Upper lobe of right lung (tissue), 1 donor: ENCODE results near the gene MAD2L1BP. TPM values are rescaled to one million over a fixed set of nuclear protein-coding genes. Genes with fewer than 3 reads are reported as not detected.
"Not testable (repeated sequence)": the region's sequence is repeated elsewhere in the genome, so short reads cannot be mapped to it uniquely, and the experiment has no call there.

ENCODE experiments used
- ATAC-seq: fragments of 200-7000 bp; cut with Tn5 transposase; one replicate; pipeline ENCODE4 v1.9.1; 2020; ENCODE audit warnings: mild to moderate bottlenecking, moderate library complexity
- DNase-seq: peaks from one replicate; pipeline ENCODE4 v3.0.0-alpha.2; 2020
- H3K27ac ChIP-seq: fragments of 200-600 bp; one replicate; pipeline ENCODE4 v1.8.0; 2022
- H3K27me3 ChIP-seq: fragments of 200-600 bp; one replicate; pipeline ENCODE4 v1.8.0; 2022; ENCODE audit warnings: mild to moderate bottlenecking
- H3K36me3 ChIP-seq: fragments of 200-600 bp; one replicate; pipeline ENCODE4 v1.8.0; 2022
- H3K4me1 ChIP-seq: fragments of 200-600 bp; one replicate; pipeline ENCODE4 v1.8.0; 2022
- H3K4me3 ChIP-seq: fragments of 200-600 bp; one replicate; pipeline ENCODE4 v1.8.0; 2022; ENCODE audit warnings: mild to moderate bottlenecking
- H3K9me3 ChIP-seq: fragments of 200-600 bp; one replicate; pipeline ENCODE4 v1.8.0; 2022
- intact Hi-C: fragments of 100-400 bp; cut with DNase I; formaldehyde crosslinking; loops from one replicate; pipeline ENCODE4 v1.11.0; 2022
- total RNA-seq: library from RNA; stranded (reverse); fragmentation: NEBNext Ultra II Directional; extraction: Animal tissue kit (Norgen Biotek cat#: 25700); gene quantifications from one replicate; pipeline ENCODE4 v1.2.1, GENCODE V29; 2021
- TF ChIP-seq, protein P1 (sequence below): fragments of 200-600 bp; IDR thresholded peaks from one replicate; pipeline ENCODE4 v1.8.0; 2022; ENCODE audit warnings: antibody characterized with exemption
- donor health status: DM: no; HTN: yes; CAD: no; lungs with severe emphysema.

The MAD2L1BP gene
- total RNA-seq, 1 donor from 2014 or later = 18.5 TPM

DNA sequence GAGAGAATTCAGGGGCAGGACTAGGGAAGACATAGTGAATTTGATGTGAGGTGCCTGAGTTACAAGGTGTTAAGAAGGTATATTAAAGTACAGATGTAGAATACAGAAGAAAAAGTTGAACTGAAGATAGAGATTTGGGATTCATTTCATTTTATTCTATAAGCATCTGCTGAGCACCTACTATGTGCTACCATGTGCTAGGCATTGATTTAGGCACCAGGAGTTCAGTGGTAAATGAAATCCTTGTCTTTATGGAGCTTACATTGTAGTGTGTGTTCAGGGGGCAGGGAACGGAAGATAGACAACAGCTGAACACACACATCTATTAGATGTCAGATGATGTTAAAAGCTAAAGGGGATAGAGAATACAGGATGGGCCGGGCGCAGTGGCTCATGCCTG, 12.0 kb downstream of the MAD2L1BP start:
- H3K9me3 ChIP-seq = no peaks in the 10 kb centered on the region
- intact Hi-C loops = no loop called here
- no peak overlapping the region for H3K27ac ChIP-seq
- TF ChIP-seq, protein P1, sequence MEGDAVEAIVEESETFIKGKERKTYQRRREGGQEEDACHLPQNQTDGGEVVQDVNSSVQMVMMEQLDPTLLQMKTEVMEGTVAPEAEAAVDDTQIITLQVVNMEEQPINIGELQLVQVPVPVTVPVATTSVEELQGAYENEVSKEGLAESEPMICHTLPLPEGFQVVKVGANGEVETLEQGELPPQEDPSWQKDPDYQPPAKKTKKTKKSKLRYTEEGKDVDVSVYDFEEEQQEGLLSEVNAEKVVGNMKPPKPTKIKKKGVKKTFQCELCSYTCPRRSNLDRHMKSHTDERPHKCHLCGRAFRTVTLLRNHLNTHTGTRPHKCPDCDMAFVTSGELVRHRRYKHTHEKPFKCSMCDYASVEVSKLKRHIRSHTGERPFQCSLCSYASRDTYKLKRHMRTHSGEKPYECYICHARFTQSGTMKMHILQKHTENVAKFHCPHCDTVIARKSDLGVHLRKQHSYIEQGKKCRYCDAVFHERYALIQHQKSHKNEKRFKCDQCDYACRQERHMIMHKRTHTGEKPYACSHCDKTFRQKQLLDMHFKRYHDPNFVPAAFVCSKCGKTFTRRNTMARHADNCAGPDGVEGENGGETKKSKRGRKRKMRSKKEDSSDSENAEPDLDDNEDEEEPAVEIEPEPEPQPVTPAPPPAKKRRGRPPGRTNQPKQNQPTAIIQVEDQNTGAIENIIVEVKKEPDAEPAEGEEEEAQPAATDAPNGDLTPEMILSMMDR = no peak
- H3K36me3 ChIP-seq = no peaks in the 10 kb centered on the region
- no peaks in the 10 kb centered on the region for H3K27me3 ChIP-seq
- no peak for DNase-seq
- H3K4me3 ChIP-seq = no peak overlapping the region
- H3K4me1 ChIP-seq = no peaks in the 10 kb centered on the region
- ATAC-seq = no peak

GRCh38 chr6:43648248-43648647, 12.6 kb downstream of the MAD2L1BP start:
- H3K4me1 ChIP-seq = no peaks in the 10 kb centered on the region
- TF ChIP-seq, protein P1 = no peak
- no peaks in the 10 kb centered on the region for H3K27me3 ChIP-seq
- ATAC-seq (no peak), DNase-seq (no peak)
- intact Hi-C loops = no loop called here
- H3K9me3 ChIP-seq = no peaks in the 10 kb centered on the region
- H3K4me3 ChIP-seq = no peak overlapping the region
- H3K27ac ChIP-seq = no peak overlapping the region
- no peaks in the 10 kb centered on the region for H3K36me3 ChIP-seq

DNA sequence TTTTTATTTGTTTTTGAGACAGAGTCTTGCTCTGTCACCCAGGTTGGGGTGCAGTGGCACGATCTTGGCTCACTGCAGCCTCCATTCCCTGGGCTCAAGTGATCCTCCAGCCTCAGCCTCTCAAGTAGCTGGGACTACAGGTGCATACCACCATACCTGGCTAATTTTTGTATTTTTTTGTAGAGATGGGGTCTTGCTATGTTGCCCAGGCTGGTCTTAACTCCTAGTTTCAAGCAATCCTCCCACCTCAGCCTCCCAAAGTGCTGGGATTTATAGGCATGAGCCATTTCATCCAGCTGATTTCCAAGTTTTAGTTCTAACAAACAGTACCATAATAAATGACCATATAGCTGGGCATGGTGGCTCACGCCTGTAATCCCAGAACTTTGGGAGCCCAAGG, 17.2 kb downstream of the MAD2L1BP start:
- H3K27me3 ChIP-seq, intact Hi-C loops, H3K9me3 ChIP-seq, H3K36me3 ChIP-seq, H3K4me1 ChIP-seq, H3K4me3 ChIP-seq, H3K27ac ChIP-seq, ATAC-seq, DNase-seq: not testable (repeated sequence)

- Histone ChIP-seq H3K4me1 (no peaks in the 10 kb centered on the region), H3K4me3 (no peak overlapping the region), H3K27ac (no peak overlapping the region), H3K27me3 (no peaks in the 10 kb centered on the region), H3K9me3 (no peaks in the 10 kb centered on the region), H3K36me3 (no peaks in the 10 kb centered on the region)
- TF ChIP-seq, protein P1 = no peak
- ATAC-seq (no peak), DNase-seq (no peak)
- intact Hi-C loops = no loop called here
Measured at GRCh38 chr6:43657221-43657802, 21.7 kb downstream of the MAD2L1BP start.

GRCh38 chr6:43658161-43658560, 22.5 kb downstream of the MAD2L1BP start:
- ATAC-seq (no peak), DNase-seq (no peak)
- intact Hi-C loops = no loop called here
- TF ChIP-seq, protein P1 = no peak
- Histone ChIP-seq H3K4me1 (no peaks in the 10 kb centered on the region), H3K9me3 (no peaks in the 10 kb centered on the region), H3K27me3 (no peaks in the 10 kb centered on the region), H3K4me3 (no peak overlapping the region), H3K36me3 (no peaks in the 10 kb centered on the region), H3K27ac (no peak overlapping the region)

GRCh38 chr6:43662948-43663347, 27.3 kb downstream of the MAD2L1BP start:
- H3K27me3 ChIP-seq, H3K27ac ChIP-seq, H3K4me1 ChIP-seq, H3K9me3 ChIP-seq, ATAC-seq, H3K4me3 ChIP-seq, DNase-seq, H3K36me3 ChIP-seq: not testable (repeated sequence)
- intact Hi-C loops = loop anchor here (10.0 kb wide), 2 partner anchors 102 to 422 kb away; no protein-coding TSS in a partner anchor

DNA sequence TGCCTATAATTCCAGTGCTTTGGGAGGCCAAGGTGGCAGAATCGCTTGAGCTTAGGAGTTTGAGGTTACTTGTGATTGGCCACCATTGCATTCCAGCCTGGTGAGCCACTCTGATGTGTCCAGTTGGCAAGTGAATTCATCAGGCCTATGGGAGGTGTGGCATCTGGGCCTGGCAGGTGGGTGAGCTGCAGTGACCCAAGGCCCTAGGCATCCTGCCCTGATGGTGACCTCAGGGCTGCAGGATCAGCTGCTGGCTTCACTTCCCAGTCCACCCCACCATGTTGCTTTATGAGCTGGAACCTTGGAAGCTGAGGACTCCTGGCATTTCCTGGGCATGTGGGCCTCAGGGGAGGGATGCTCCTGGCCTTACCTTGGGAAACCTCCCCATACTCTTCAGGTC, 29.7 kb downstream of the MAD2L1BP start:
- H3K9me3 ChIP-seq = no peaks in the 10 kb centered on the region
- ATAC-seq = no peak

More for the DNA sequence above, 29.7 kb downstream of the MAD2L1BP start:
- H3K4me1 ChIP-seq = peaks cover 32% of the 10 kb centered on the region
- H3K4me3 ChIP-seq = no peak overlapping the region
- DNase-seq = no peak
- intact Hi-C loops = loop anchor here (10.0 kb wide), 2 partner anchors 99 to 419 kb away; no protein-coding TSS in a partner anchor
- H3K27me3 ChIP-seq = no peaks in the 10 kb centered on the region
- peaks cover under 1% of the 10 kb centered on the region for H3K36me3 ChIP-seq
- TF ChIP-seq, protein P1 = no peak
- no peak overlapping the region for H3K27ac ChIP-seq
